Measurements from ENCODE around the gene SERAC1.
A peak's percentile ranks its signal among the peaks of the same experiment; 100 is the strongest.
"Not testable (repeated sequence)": the region's sequence is repeated elsewhere in the genome, so short reads cannot be mapped to it uniquely, and the experiment has no call there.

SERAC1 gene

DNA sequence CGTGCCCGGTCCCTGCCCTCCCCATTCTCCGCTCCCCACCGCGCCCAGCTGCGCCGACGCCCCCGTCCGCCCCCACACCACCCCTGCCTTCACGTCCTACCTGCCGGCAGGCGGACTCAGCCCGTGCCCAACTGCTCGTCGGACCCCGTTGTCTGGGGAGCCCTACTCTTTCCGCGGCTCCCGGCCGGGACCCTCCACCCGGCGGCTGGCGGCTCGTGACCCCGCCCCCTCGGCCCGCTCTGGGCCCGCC, at the start of gene SERAC1:
Gene SERAC1, minus strand, starts transcription at position 223 of the 250 bp plus-strand sequence. CDS start 9,899 bp downstream, outside the sequence.
- CTCF ChIA-PET: no interaction called here
- H3K27ac Mint-ChIP-seq: peak within 1 kb of the TSS; percentile 98
- H3K4me3 Mint-ChIP-seq: peak within 1 kb of the TSS; percentile 93
- peaks cover 25% of the 10 kb centered on the region for H3K4me1 Mint-ChIP-seq
- no peaks in the 10 kb centered on the region for H3K9me3 Mint-ChIP-seq
- H3K27me3 Mint-ChIP-seq: no peaks in the 10 kb centered on the region
- DNase-seq: no peak
- peaks cover 27% of the 10 kb centered on the region for H3K36me3 Mint-ChIP-seq

DNA sequence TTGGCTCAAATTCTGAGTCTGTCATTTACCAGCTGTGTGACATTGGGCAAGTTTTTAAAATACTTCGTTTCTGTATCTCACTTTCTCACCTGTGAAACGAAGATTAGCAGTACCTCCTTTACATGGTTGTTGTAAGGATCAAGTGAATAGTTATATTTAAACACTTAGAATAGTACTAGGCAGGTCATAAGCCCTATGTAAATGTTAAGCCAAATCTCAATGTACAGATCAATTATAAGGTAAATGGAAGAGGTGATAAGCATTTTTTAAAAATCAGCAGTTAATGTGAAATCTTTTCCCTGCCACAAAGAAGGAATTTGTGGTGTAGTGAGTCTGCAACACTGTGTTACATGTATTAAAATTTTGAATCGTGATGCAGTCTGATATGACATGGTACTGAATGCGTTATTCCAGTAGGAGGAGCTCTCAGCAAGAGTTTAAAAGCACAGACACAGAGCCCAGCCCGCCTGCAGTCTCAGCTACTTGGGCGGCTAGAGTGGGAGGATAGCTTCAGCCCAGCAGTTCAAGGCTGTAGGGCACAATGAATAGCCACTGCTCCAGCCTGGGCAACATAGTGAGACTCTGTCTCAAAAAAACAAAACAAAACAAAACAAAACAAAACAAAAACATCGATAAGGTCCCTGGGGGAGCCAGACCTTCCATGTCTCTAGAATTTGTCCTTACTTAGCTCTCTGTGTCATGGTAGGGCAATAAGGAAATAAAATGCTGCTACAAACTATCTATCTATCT, 46.0 kb upstream of the SERAC1 start:
- peaks cover 19% of the 10 kb centered on the region for H3K4me1 Mint-ChIP-seq
- peaks cover 2% of the 10 kb centered on the region for H3K27me3 Mint-ChIP-seq
- H3K27ac Mint-ChIP-seq: no peak overlapping the region
- CTCF ChIA-PET: interaction anchor here (0.6 to 3.0 kb wide), 41 partner anchors 9 to 758 kb away, joined by 3 to 29 read pairs (median 5); partner anchors contain the start of gene DYNLT1
- DNase-seq: peak; percentile 70
- H3K4me3 Mint-ChIP-seq: no peak overlapping the region
- H3K9me3 Mint-ChIP-seq: no peaks in the 10 kb centered on the region
- no peaks in the 10 kb centered on the region for H3K36me3 Mint-ChIP-seq

DNA sequence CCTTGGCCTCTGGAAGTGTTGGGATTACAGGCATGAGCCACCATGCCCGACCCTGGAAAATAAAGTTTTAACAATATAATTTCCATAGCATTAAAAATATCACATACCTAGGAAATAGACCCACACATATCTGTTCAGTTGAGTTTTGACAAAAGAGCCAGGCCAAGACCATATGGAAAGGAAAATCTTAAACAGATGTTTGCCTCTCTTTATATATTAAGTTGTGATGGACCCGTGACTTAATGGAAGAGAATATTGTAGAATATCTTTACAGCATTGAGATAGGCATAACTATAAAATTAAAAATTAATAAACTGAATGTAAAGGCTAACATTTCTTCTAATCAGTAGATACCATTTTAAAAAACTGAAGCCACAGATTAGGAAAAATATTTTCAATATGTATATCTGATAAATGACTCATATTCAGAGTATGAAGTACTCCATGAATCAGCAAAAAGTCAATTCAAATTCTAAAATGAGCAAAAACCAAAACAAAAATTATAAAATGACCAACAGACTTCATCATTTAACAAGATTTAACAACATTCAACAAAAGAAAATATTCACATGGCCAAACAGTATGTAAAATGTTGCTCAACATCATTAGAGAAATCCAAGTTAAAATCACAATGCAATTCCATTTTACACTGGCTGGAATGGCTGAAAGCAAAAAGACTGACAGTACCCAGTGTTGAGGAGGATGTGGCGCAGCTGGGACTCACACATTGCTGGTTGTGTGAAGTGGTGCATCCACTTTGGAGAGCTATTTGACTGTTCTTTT, 43.4 kb upstream of the SERAC1 start:
- peak overlapping the region; percentile 62 for H3K27ac Mint-ChIP-seq

DNA sequence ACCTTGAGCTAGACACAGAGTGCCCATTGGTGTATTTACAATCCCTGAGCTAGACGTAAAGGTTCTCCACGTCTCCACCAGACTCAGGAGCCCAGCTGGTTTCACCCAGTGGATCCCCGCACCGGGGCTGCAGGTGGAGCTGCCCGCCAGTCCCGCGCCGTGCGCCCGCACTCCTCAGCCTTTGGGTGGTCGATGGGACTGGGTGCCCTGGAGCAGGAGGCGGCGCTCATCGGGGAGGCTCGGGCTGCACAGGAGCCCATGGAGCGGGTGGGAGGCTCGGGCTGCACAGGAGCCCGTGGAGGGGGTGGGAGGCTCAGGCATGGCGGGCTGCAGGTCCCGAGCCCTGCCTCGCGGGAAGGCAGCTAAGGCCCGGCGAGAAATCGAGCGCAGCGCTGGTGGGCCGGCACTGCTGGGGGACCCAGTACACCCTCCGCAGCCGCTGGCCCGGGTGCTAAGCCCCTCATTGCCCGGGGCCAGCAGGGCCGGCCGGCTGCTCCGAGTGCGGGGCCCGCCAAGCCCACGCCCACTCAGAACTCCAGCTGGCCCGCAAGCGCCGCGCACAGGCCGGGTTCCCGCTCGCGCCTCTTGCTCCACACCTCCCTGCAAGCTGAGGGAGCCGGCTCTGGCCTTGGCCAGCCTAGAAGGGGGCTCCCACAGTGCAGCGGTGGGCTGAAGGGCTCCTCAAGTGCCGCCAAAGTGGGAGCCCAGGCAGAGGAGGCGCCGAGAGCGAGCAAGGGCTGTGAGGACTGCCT, 41.7 kb upstream of the SERAC1 start:
- H3K4me3 Mint-ChIP-seq, H3K27ac Mint-ChIP-seq, H3K36me3 Mint-ChIP-seq, CTCF ChIA-PET, H3K9me3 Mint-ChIP-seq, DNase-seq, H3K27me3 Mint-ChIP-seq: not testable (repeated sequence)
- H3K4me1 Mint-ChIP-seq: peaks cover 55% of the 10 kb centered on the region

More for the DNA sequence above, 43.4 kb upstream of the SERAC1 start:
- Mint-ChIP-seq H3K27me3 (no peaks in the 10 kb centered on the region), H3K9me3 (no peaks in the 10 kb centered on the region), H3K36me3 (no peaks in the 10 kb centered on the region), H3K4me3 (no peak overlapping the region), H3K4me1 (peaks cover 44% of the 10 kb centered on the region)
- DNase-seq: no peak
- CTCF ChIA-PET: interaction anchor here (1.2 kb wide), 1 partner anchor 9 kb away, joined by 5 read pairs; no protein-coding TSS in a partner anchor

DNA sequence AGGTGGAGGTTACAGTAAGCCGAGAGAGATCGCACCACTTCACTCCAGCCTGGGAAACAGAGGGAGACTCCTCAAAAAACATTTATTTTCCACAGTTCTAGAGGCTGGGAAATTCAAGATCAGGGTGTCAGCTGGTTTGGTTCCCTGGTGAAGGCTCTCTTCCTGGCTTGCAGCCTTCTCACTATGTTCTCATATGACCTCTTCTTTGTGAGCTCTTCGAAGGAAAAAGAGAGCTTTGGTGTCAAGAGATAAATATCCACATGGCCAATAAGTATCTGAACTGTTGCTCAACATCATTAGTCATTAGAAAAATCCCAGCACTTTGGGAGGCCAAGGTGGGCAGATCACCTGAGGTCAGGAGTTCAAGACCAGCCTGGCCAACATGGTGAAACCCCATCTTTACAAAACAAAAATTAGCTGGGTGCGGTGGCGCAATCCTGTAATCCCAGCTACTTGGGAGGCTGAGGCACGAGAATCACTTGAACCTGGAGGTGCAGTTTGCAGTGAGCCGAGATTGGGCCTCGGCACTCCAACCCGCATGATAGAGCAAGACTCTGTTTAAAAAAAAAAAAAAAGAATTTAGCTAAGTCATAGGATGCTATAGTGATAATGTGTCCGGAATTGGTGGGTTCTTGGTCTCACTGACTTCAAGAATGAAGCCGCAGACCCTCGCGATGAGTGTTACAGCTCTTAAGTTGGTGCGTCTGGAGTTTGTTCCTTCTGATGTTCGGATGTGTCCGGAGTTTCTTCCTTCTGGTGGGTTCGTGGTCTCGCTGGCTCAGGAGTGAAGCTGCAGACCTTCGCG, 40.4 kb upstream of the SERAC1 start:
- peak overlapping the region; percentile 49 for H3K4me3 Mint-ChIP-seq
- not testable (repeated sequence) for H3K27me3 Mint-ChIP-seq, H3K9me3 Mint-ChIP-seq, H3K36me3 Mint-ChIP-seq, DNase-seq
- H3K27ac Mint-ChIP-seq: peak overlapping the region; percentile 91
- peaks cover 48% of the 10 kb centered on the region for H3K4me1 Mint-ChIP-seq
- CTCF ChIA-PET: interaction anchor here (0.6 to 1.3 kb wide), 4 partner anchors 9 to 483 kb away, joined by 3 to 6 read pairs (median 4); no protein-coding TSS in a partner anchor

DNA sequence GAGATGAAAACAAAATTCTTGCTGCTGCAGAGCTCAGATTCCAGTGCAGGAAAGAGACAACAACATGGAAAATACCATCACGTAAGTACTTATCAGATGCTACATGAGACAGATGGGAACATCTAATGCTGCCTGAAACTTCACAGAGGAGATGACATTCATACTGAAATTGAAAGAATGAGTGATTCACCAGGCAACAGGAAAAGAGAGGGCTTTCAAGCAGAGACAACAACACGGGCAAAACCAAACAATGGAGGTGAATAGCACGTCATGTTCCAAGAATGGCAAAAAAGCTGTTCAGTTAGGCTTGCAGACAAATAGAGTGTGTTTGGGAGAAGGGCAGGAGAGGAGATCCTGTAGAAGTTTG, 39.3 kb upstream of the SERAC1 start:
- Mint-ChIP-seq H3K4me1 (peaks cover 48% of the 10 kb centered on the region), H3K9me3 (no peaks in the 10 kb centered on the region), H3K36me3 (no peaks in the 10 kb centered on the region), H3K4me3 (peak overlapping the region; percentile 2), H3K27me3 (peaks cover 7% of the 10 kb centered on the region), H3K27ac (peak overlapping the region; percentile 91)
- DNase-seq: peak; percentile 62
- CTCF ChIA-PET: no interaction called here

DNA sequence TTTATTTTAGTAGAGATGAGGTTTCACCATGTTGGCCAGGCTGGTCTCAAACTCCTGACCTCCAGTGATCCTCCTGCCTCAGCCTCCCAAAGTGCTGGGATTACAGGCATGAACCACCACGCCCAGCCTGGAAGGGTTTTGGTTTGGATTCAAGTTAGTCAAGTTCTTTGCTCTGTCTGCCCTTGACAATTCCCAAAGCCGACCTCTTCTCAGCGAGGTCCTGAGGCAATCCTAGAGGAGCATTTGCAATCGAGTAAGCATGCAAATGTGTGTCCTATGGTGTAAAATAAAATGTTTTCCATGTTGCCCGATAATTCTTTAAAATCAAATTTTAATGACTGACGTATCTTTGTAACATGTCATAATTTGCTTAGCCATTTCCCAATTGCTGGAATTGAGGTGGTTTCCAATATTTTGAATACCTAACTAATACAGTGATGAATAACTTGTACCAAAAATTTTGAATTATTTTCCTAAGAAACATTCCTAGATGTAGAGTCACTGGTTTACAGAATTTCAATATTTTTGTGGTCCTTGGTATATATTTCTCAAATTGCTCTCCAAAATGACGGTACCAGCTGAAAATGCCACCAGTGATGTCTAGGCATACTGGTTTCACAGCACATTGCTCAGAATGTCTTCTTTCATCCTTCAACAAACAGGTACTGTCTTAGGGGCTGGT, 38.8 kb upstream of the SERAC1 start:
- H3K36me3 Mint-ChIP-seq: no peaks in the 10 kb centered on the region
- peaks cover 7% of the 10 kb centered on the region for H3K27me3 Mint-ChIP-seq
- peak overlapping the region; percentile 2 for H3K4me3 Mint-ChIP-seq
- DNase-seq: no peak
- peaks cover 48% of the 10 kb centered on the region for H3K4me1 Mint-ChIP-seq
- no peaks in the 10 kb centered on the region for H3K9me3 Mint-ChIP-seq
- CTCF ChIA-PET: interaction anchor here (1.0 to 1.8 kb wide), 4 partner anchors 10 to 64 kb away, joined by 3 to 7 read pairs (median 4); no protein-coding TSS in a partner anchor
- H3K27ac Mint-ChIP-seq: peak overlapping the region; percentile 91

DNA sequence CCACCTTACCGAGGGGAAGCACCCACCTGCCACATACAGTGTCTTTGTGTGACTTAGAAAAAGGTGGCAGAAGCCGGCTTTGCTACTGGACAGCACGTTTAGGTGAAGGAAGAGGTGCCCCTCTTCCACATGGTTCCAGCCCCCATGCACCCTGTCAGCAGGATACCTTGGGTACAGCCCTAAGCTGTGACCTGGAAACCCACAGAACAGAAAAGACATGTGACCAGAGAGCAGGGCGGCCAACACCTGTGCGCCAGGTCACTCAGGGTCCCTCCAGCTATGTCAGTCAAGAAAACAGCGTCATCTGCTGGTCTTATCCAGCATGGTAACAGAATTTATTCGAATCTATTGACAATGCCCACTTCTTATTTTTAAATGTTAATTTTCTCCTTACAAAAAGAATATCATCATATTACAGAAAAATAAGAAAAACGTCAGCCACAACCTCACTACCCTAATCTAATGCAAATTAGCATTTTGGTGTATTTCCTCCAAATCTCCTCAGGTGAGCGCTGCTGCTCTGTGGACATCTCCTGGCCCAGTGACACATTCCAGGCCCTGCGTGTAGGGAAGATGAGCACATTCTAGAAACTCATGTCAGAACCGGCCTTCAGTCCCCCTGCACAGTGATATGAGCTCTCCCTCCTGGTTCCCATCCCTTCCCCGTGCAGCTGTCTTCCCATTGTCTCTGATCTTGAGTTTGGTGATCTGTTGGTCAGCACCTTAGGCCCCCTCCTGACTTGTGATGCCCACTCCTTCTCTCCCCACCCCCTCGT, 37.3 kb upstream of the SERAC1 start:
- CTCF ChIA-PET: interaction anchor here (0.6 to 2.8 kb wide), 11 partner anchors 8 to 461 kb away, joined by 3 to 9 read pairs (median 5); no protein-coding TSS in a partner anchor
- Mint-ChIP-seq H3K4me1 (peaks cover 53% of the 10 kb centered on the region), H3K9me3 (no peaks in the 10 kb centered on the region), H3K27ac (no peak overlapping the region), H3K4me3 (no peak overlapping the region), H3K27me3 (peaks cover 7% of the 10 kb centered on the region), H3K36me3 (no peaks in the 10 kb centered on the region)
- DNase-seq: no peak

DNA sequence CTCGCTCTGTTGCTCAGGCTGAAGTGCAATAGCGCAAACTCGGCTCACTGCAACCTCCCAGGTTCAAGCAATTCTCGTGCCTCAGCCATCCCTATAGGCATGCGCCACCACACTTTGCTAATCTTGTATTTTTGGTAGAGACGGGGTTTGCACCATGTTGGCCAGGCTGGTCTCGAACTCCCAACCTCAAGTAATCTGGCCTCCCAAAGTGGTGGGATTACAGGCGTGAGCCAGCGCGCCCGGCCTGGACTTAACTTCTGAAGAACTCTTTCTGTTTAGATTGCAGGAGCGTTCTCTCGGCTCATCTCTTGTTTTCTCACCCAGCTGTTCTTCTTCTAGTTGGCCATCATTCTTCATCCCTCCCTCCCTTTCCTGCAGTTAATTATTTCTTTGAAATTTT, 30.4 kb upstream of the SERAC1 start:
- CTCF ChIA-PET: interaction anchor here (0.9 to 1.1 kb wide), 2 partner anchors 16 to 23 kb away, joined by 3 to 4 read pairs; no protein-coding TSS in a partner anchor
- no peak overlapping the region for H3K4me3 Mint-ChIP-seq
- H3K4me1 Mint-ChIP-seq: peaks cover 12% of the 10 kb centered on the region
- peaks cover 9% of the 10 kb centered on the region for H3K36me3 Mint-ChIP-seq
- no peak overlapping the region for H3K27ac Mint-ChIP-seq
- no peak for DNase-seq
- no peaks in the 10 kb centered on the region for H3K9me3 Mint-ChIP-seq
- no peaks in the 10 kb centered on the region for H3K27me3 Mint-ChIP-seq

DNA sequence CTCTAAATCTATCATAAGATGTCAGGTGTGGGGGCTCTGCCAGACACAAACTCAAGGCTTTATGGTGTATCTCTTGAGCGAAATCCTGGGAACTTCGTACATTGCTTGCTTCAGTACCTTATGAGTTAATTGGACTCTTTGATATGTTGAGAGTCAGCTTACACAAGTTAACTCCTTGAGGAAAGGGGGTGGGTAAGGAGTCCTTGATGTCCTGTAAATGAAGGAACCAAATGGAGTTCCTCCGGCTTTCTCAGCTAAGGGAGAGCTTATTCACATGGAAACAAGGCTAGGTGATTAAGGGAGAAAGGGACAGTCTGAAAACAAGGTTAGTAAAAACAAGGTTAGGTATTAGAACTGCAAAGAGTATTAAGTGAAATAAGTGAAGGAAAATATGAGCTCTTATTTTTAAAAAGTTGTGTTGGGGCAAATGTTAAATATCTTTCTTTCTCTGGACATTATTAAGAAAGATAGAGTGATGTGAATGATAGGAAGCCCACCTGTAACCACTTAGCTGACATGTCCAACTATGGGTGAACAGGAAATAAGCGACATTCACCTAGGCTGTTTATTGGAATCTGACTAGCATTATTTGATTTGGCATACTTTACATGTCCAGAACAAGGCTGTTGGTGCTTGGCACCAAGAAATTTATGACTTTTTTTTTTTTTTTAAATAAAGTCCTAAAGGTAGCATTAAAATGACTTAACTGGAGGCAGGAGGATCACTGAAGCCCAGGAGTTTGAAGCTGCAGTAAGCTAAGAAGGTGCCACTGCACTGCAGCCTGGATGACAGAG, 26.6 kb upstream of the SERAC1 start:
- H3K27ac Mint-ChIP-seq: no peak overlapping the region
- DNase-seq: no peak
- peaks cover 23% of the 10 kb centered on the region for H3K36me3 Mint-ChIP-seq
- H3K27me3 Mint-ChIP-seq: no peaks in the 10 kb centered on the region
- H3K4me3 Mint-ChIP-seq: no peak overlapping the region
- H3K4me1 Mint-ChIP-seq: no peaks in the 10 kb centered on the region
- CTCF ChIA-PET: interaction anchor here (1.0 kb wide), 1 partner anchor 62 kb away, joined by 3 read pairs; no protein-coding TSS in a partner anchor
- H3K9me3 Mint-ChIP-seq: no peaks in the 10 kb centered on the region

DNA sequence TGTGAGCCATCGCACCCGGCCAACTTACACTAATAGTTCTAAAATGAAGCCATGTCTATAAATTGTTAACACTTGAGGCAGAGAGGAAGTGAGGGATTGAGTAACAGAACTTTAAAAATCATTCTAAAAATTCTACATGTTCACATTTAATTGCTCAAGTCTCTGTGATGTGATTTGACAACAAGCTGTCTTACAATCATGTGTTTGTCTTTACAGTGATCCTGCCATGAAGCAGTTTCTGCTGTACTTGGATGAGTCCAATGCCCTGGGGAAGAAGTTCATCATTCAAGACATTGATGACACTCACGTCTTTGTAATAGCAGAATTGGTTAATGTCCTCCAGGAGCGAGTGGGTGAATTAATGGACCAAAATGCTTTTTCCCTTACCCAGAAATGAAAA, 23.7 kb upstream of the SERAC1 start:
- peaks cover 26% of the 10 kb centered on the region for H3K36me3 Mint-ChIP-seq
- H3K9me3 Mint-ChIP-seq: no peaks in the 10 kb centered on the region
- CTCF ChIA-PET: no interaction called here
- H3K27ac Mint-ChIP-seq: no peak overlapping the region
- no peak overlapping the region for H3K4me3 Mint-ChIP-seq
- no peak for DNase-seq
- H3K4me1 Mint-ChIP-seq: no peaks in the 10 kb centered on the region
- H3K27me3 Mint-ChIP-seq: no peaks in the 10 kb centered on the region

DNA sequence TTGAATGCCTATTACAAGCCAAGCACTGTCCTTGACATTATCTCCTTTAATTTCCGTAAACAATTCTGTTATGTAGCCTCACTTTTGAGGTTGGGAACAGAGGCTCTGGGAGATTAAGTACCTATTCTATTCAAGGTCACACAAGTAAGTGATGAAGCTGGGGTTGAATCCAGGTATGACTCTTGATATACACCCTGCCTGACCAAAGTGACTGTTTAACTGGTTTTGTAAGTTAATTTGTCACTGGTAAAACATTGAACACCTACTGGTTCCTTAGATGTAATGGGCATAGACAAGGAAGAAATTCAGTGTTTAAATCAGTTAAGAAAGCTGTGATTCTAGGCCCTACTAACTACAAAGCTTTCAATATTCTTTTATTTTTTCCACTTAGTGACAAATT, 23.0 kb upstream of the SERAC1 start:
- no peak for DNase-seq
- no peak overlapping the region for H3K4me3 Mint-ChIP-seq
- no peak overlapping the region for H3K27ac Mint-ChIP-seq
- no peaks in the 10 kb centered on the region for H3K9me3 Mint-ChIP-seq
- H3K36me3 Mint-ChIP-seq: peaks cover 30% of the 10 kb centered on the region
- CTCF ChIA-PET: interaction anchor here (0.6 kb wide), 1 partner anchor 9 kb away, joined by 3 read pairs; no protein-coding TSS in a partner anchor
- no peaks in the 10 kb centered on the region for H3K27me3 Mint-ChIP-seq
- no peaks in the 10 kb centered on the region for H3K4me1 Mint-ChIP-seq

All from activated naive CD4-positive, alpha-beta T cell treated with anti-CD3 and anti-CD28 coated beads, Interleukin-2, amount 10 ng/mL, durations not matched to agents 7 days and 5 days (primary cell).